ENCODE results near the gene ZNF428. TPM values are rescaled to one million over a fixed set of nuclear protein-coding genes. Genes with fewer than 3 reads are reported as not detected.

Gene ZNF428
- total RNA-seq, 3 donors from 2014 or later, result 13.6 to 40.2 (median 19.4) TPM

DNA sequence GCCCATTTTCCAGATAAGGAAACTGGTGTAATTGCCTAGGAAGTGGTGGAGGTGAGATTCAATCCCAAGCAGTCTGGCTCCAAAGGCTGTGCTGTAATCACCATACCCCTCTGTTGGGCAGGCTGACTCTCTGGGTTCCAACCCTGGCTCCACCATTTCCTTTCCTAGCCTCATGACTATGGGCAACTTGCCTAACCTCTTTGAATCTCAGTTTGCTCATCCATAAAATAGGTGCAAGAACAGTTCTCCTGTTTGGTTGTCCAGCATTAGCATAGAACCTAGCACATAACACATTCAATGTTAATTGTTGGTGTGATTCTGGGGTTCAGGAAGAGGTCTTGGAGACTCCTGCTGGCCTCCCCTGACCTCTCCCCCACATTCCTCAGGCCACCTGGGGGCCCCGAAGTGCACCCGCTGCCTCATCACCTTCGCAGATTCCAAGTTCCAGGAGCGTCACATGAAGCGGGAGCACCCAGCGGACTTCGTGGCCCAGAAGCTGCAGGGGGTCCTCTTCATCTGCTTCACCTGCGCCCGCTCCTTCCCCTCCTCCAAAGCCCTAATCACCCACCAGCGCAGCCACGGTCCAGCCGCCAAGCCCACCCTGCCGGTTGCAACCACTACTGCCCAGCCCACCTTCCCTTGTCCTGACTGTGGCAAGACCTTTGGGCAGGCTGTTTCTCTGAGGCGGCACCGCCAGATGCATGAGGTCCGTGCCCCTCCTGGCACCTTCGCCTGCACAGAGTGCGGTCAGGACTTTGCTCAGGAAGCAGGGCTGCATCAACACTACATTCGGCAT lies 20.8 kb downstream of the ZNF428 start:
- intact Hi-C loops (cut with DNase I, micrococcal nuclease), result no loop called here
- TF ChIP-seq, protein P1, sequence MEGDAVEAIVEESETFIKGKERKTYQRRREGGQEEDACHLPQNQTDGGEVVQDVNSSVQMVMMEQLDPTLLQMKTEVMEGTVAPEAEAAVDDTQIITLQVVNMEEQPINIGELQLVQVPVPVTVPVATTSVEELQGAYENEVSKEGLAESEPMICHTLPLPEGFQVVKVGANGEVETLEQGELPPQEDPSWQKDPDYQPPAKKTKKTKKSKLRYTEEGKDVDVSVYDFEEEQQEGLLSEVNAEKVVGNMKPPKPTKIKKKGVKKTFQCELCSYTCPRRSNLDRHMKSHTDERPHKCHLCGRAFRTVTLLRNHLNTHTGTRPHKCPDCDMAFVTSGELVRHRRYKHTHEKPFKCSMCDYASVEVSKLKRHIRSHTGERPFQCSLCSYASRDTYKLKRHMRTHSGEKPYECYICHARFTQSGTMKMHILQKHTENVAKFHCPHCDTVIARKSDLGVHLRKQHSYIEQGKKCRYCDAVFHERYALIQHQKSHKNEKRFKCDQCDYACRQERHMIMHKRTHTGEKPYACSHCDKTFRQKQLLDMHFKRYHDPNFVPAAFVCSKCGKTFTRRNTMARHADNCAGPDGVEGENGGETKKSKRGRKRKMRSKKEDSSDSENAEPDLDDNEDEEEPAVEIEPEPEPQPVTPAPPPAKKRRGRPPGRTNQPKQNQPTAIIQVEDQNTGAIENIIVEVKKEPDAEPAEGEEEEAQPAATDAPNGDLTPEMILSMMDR (IDR thresholded peaks at IDR 0.05), result no peak
- Histone ChIP-seq H3K36me3 (ENCODE audit: low read depth) (no peaks in the 10 kb centered on the region), H3K9me3 (no peaks in the 10 kb centered on the region), H3K4me1 (ENCODE audit: low read depth) (peaks cover 31% of the 10 kb centered on the region), H3K4me3 (no peak overlapping the region)
- no peak for DNase-seq
- ATAC-seq, result no peak

DNA sequence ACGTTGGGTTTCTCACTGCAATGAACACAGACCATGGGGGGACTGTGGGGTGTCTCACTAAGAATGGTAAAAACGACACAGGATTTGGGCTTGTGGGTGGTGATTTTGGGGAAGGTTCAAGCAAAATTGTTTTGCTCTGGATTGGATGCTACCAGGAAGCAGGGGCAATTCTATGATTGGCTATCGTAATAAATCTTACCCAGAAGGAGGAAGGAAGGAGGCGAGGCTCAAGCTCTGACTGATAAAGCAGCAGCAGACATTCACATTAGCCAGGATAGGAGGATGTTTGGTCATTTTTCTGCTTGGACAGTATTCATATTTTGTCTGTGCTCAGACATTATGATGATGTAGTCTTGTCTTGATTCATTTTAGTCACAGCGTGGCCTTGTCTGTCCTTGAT lies 21.6 kb downstream of the ZNF428 start:
- intact Hi-C loops (cut with DNase I, micrococcal nuclease), result no loop called here

DNA sequence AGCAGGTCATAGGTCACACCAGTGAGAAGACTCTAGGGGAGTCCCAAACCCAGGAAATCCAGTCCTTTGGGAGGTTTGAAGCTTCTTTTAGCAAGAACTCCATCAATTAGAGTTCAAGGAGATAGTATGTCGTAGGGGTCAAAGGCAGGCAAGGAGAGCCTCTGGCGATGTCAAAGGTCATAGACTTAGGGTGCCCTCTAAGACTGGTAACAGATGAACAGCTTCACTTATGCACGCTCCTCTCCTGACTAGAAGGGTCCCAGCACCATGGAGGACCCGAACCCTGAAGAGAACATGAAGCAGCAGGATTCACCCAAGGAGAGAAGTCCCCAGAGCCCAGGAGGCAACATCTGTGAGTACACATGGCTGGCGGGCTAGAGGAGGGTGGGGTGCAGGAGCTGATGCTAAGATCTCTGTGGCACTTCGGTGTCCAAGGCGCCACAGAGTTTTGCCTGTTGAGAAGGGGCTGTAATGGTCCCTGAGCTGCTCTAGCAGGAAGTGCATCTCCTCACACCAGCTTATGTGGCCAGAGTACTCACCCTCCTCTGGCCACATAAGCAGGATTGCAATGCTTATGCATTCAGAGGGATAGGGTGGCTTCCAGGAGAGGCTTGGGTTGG lies 22.5 kb downstream of the ZNF428 start:
- peak overlapping the region; percentile 29 for H3K4me3 ChIP-seq
- intact Hi-C loops (cut with DNase I, micrococcal nuclease), result no loop called here
- peaks cover 36% of the 10 kb centered on the region for H3K4me1 ChIP-seq (ENCODE audit: low read depth)
- TF ChIP-seq, protein P1 (IDR thresholded peaks at IDR 0.05), result no peak
- ATAC-seq, result no peak
- H3K36me3 ChIP-seq (ENCODE audit: low read depth), result no peaks in the 10 kb centered on the region
- peak in 1 of 3 donors; percentile 41 for DNase-seq
- no peaks in the 10 kb centered on the region for H3K9me3 ChIP-seq

More for the DNA sequence above, 21.6 kb downstream of the ZNF428 start:
- no peaks in the 10 kb centered on the region for H3K9me3 ChIP-seq
- ATAC-seq, result no peak
- TF ChIP-seq, protein P1 (IDR thresholded peaks at IDR 0.05), result no peak
- H3K36me3 ChIP-seq (ENCODE audit: low read depth), result no peaks in the 10 kb centered on the region
- DNase-seq, result no peak
- H3K4me3 ChIP-seq, result no peak overlapping the region
- H3K4me1 ChIP-seq (ENCODE audit: low read depth), result peaks cover 36% of the 10 kb centered on the region

DNA sequence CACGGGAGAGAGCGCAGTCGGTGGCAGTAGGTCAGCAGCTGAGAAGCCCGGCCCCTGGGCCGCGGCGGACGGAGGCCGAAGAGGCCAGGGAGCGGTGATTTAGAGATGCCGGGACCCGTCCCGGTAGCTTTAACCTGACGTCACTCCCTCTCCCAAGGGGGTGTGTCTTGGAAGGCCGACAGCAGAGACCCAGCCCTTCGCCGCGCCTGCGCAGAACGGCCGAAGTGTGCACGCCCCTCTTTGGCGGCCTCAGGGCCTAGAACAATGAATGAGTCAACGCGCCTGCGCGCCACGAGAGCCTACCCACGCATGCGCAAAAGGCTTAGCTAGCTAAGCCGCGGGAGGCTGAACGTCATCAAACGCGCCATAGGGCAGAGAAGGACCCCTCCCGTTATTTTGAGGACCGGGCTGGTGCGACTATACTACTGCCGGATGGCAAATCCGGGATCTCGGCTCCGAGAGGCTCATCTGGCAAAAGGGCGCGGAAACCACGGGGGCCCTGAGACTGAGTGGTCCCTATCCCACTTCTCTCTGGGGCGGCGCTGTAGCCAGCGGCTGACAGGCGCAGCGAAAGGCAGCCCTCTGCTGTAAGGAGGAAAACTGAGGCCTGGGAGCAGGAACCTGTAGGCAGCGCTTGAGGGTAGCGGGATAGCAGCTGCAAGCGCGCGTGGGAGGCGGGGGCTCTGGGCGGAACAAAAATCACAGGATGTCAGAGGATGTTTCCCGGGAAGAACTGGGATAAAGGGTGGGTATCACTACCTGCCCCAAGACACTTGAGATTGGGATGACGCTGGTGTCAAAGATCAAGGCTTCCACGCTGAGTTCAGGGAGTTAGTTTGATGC lies 23.2 kb downstream of the ZNF428 start, which contains the start of the genes IRGQ and ZNF576:
Gene IRGQ, minus strand, starts transcription at position 136 of the 843 bp plus-strand sequence. CDS start 796 bp downstream, outside the sequence.
Gene ZNF576, plus strand, starts transcription at position 597 of the 843 bp plus-strand sequence. CDS start 514 bp downstream, outside the sequence.
- H3K4me3 ChIP-seq, result peak within 1 kb of the TSS; percentile 29
- TF ChIP-seq, protein P1 (IDR thresholded peaks at IDR 0.05), result peak; percentile 22
- intact Hi-C loops (cut with DNase I, micrococcal nuclease), result loop anchor here in 1 of 2 donors (2.0 kb wide), 1 partner anchor 61 kb away; no protein-coding TSS in a partner anchor
- peaks cover 36% of the 10 kb centered on the region for H3K4me1 ChIP-seq (ENCODE audit: low read depth)
- DNase-seq (peak; percentile 100), ATAC-seq (peak; percentile 92)
- H3K9me3 ChIP-seq, result no peaks in the 10 kb centered on the region
- H3K36me3 ChIP-seq (ENCODE audit: low read depth), result no peaks in the 10 kb centered on the region

DNA sequence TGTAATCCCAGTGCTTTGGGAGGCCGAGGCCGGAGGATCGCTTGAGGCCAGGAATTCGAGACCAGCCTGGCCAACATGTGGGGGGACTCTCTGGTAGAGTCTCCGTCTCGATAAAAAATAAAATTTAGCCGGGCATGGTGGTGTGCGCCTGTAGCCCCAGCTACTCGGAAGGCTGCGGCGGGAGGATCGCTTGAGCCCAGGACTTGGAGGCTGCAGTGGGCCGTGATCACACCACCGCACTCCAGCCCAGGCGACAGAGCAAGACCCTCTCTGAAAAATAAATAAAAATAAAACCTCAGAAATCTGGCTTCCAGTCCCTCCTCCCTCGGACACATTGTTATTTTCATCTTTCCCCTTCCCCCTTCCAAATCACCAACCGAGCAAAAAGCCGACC lies 23.8 kb downstream of the ZNF428 start:
- peak; percentile 11 for ATAC-seq
- DNase-seq, result peak in 1 of 3 donors; percentile 60
- TF ChIP-seq, protein P1 (IDR thresholded peaks at IDR 0.05), result no peak
- Histone ChIP-seq H3K4me3 (peak overlapping the region; percentile 29), H3K9me3 (no peaks in the 10 kb centered on the region), H3K4me1 (ENCODE audit: low read depth) (peaks cover 36% of the 10 kb centered on the region), H3K36me3 (ENCODE audit: low read depth) (no peaks in the 10 kb centered on the region)
- intact Hi-C loops (cut with DNase I, micrococcal nuclease), result loop anchor here in 1 of 2 donors (2.0 kb wide), 1 partner anchor 61 kb away; no protein-coding TSS in a partner anchor

Data from mucosa of descending colon (tissue), 3 donors.